Measurements from ENCODE around the gene GMPPA.

GMPPA gene

DNA sequence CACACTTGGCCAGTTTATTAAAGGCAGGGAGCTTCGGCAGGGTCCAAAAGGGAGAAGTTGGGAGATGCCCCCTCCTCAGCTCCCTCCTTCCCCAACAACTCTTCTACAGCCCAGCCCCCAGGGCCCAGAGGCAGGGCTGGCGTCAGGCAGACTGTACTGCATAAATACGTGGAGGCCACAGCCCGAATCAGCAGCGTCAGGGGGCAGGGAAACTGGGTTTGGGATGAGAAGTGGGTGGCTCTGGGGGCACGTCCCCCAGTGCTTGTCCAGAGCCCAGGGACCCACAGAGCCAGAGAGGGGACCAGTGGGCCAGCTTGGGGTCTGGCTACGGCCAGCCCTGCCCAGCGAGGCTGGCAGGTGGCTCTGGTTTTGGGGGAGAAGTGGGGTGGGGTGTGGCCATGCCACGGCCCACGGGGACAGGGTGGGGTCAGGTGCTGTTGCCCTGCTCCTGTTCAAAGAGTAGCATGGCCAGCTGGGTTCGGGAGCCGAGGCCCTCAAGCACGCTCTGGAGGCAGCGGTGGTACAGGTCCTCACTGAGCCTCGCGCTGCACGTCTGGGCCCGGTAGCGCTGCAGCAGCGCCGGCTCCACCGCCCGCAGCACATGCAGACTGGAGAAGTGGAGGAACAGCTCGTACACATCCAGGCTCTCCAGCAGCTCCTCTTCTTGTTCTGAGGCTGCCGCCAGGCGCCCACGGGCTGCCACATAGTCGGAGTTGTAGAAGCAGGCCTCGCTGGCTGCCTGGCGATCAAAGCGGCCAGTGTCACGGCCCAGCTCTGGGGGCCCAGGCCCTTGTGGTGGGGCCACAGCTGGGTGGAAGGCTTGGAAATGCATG, 40.5 kb downstream of the GMPPA start:
- no peak for DNase-seq (ENCODE audit: low read depth, low spot score)
- TF ChIP-seq, protein P1, sequence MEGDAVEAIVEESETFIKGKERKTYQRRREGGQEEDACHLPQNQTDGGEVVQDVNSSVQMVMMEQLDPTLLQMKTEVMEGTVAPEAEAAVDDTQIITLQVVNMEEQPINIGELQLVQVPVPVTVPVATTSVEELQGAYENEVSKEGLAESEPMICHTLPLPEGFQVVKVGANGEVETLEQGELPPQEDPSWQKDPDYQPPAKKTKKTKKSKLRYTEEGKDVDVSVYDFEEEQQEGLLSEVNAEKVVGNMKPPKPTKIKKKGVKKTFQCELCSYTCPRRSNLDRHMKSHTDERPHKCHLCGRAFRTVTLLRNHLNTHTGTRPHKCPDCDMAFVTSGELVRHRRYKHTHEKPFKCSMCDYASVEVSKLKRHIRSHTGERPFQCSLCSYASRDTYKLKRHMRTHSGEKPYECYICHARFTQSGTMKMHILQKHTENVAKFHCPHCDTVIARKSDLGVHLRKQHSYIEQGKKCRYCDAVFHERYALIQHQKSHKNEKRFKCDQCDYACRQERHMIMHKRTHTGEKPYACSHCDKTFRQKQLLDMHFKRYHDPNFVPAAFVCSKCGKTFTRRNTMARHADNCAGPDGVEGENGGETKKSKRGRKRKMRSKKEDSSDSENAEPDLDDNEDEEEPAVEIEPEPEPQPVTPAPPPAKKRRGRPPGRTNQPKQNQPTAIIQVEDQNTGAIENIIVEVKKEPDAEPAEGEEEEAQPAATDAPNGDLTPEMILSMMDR (IDR thresholded peaks at IDR 0.05; ENCODE audit: low read depth, low read length) = no peak
- in situ Hi-C loops (cut with HindIII; ENCODE audit: low sequenced_read_pairs) = no loop called here
- no peak overlapping the region for H3K4me3 ChIP-seq (ENCODE audit: low read depth, low read length)

DNA sequence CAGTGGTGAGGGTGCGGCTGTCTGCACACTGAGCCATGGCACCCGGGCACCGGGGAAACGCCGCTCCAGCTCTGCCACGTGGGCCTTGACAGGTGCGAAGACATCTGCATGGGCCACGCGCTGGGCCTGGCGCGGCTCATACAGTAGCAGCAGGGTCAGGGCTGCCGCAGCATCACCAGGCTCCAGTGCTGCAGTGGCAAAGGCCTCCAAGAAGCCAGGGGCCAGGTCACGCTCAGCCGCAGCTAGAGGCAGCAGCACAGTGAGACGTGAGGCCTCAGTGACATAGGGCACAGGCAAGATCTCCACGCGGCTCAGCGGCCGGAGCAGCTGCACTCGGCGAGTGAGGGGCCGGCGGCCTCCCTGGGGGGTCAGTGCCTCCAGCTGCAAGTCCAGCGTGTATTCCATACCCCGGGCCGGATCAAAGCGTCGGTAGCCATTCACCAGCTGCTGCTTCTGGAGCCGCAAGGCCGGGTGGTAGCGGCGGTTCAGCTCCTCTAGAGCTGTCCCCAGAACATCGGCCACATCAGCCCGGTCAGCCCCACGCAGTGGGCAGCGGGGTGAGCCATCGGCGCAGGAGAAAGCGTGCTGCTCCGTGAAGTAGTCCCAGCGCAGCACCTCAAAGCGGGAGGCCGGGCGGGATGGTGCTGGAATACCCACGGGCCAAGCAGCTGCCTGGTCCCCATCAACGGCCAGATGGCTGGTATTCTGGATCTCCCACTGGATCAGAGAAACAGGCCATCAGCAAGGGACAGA, 41.4 kb downstream of the GMPPA start:
- TF ChIP-seq, protein P1 (IDR thresholded peaks at IDR 0.05; ENCODE audit: low read depth, low read length) = no peak
- H3K4me3 ChIP-seq (ENCODE audit: low read depth, low read length) = no peak overlapping the region
- in situ Hi-C loops (cut with HindIII; ENCODE audit: low sequenced_read_pairs) = no loop called here
- DNase-seq (ENCODE audit: low read depth, low spot score) = no peak

DNA sequence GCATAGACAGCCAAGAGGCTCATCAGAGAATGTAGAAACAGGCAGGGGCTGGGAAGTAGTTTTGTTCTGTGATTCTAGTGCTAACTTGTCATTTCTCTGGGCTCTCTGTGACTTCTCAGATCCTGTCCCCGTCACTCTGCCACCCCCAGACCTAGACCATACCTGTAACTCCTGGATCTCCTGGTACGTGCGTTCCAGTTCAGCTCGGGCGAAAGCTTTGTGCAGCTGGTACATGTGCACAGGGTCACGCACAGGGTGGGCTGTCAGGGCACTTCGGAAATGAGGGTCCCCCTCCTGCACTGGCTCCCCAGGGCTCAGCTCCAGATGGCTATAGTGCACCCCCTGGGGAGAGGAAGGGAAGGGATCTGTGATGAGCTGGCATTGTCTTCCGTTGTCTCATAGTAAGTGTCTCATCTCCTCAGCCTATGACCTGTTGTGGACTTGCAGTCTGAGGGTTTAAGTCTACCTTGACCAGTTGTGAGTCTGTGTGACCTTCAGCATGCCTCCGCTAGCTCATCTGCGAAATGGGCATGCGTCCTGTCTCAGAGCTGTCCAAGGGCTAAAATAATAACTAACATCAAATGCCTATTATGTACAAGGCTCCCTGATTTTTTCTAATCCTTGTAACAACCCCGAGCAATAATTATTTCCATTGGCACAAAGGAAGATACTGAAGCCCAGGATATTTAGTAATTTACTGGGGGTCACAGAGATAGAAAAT, 42.3 kb downstream of the GMPPA start:
- no peak for DNase-seq (ENCODE audit: low read depth, low spot score)
- TF ChIP-seq, protein P1 (IDR thresholded peaks at IDR 0.05; ENCODE audit: low read depth, low read length) = no peak
- H3K4me3 ChIP-seq (ENCODE audit: low read depth, low read length) = no peak overlapping the region
- in situ Hi-C loops (cut with HindIII; ENCODE audit: low sequenced_read_pairs) = no loop called here

DNA sequence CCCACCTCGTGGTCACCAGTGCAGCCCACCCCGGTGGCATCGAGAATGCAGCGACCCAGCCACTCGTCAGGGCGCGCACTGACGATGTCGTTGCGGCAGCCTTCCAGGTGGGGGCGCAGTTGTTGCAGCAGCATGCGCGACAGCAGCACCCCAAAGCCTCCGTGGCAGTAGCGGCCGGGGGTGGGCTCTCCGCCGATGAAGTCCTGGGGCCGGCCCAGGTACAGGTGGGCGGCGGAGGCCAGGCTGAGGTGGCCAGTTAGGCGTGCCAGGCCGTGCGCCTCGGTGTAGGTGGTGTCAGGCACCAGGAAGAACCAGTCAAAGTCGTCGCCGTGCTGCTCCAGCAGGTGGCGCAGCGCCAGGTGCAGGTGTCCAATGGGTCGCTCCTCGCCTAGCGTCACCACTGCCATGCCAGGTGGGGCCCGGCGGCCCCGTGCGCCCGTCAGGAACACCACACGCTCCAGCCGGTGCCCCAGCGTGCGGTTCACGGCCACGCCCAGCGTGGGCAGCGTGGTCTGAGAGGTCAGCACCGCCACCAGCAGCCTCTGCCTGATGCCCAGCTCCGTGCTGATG, 43.0 kb downstream of the GMPPA start:
- TF ChIP-seq, protein P1 (IDR thresholded peaks at IDR 0.05; ENCODE audit: low read depth, low read length) = peak; percentile 87
- DNase-seq (ENCODE audit: low read depth, low spot score) = peak; percentile 70
- in situ Hi-C loops (cut with HindIII; ENCODE audit: low sequenced_read_pairs) = no loop called here
- peak overlapping the region; percentile 5 for H3K4me3 ChIP-seq (ENCODE audit: low read depth, low read length)

DNA sequence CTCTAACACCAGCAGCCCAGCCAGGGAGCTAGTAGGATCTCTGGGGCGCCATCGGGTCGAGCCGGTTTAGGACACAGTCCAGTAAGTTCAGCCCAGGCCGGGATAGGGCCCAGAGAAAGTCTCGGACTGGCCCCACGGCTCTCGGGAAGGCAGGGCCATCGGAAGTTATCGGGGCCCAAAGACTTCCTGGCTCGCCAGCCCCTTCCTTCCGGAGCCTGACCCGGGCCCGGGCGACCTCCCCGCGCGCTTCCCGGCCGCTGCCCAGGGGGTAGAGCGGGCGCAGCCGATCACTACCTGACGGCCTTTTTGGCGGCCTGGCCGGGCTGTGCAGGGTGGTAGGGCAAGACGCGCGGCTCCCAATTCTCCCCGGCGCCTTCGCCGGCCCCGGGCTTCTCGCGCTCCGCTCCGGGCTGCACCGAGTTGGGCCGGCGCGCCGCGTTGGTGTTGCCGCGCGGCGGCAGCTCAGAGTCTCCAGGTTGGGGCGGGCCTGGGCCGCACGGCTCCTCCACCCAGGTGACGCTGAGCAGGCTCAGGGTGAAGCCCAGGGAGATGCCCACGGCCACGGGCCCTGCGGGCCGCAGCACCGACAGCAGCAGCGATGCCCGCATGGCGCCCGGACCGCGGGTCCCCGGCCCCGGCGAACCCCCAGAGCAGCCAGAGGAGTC, 44.4 kb downstream of the GMPPA start:
- H3K4me3 ChIP-seq (ENCODE audit: low read depth, low read length) = peak overlapping the region; percentile 68
- peak; percentile 32 for DNase-seq (ENCODE audit: low read depth, low spot score)
- in situ Hi-C loops (cut with HindIII; ENCODE audit: low sequenced_read_pairs) = no loop called here
- TF ChIP-seq, protein P1 (IDR thresholded peaks at IDR 0.05; ENCODE audit: low read depth, low read length) = no peak
